Neural progenitor cell (in vitro differentiated cells): Measurements from ENCODE around the gene CORO7. TPM values are rescaled to one million over a fixed set of nuclear protein-coding genes. Genes with fewer than 3 reads are reported as not detected.
A peak's percentile ranks its signal among the peaks of the same experiment; 100 is the strongest.

Experiments used
- DNase-seq: peaks from one replicate; pipeline ENCODE4 v3.0.0-alpha.2; 2016; ENCODE audit warnings: low spot score
- H2AFZ ChIP-seq: fragments of 200-600 bp; sonication (generic); replicated peaks from 2 replicates; pipeline ENCODE4 v1.6.1; 2016; ENCODE audit warnings: antibody characterized with exemption
- H3F3A ChIP-seq: fragments of 200-600 bp; sonication (generic); 2 replicates; pipeline ENCODE4 v1.6.1; 2016; ENCODE audit warnings: antibody characterized with exemption, low read depth
- H3K27ac ChIP-seq: fragments of 200-600 bp; sonication (generic); 2 replicates; pipeline ENCODE4 v1.5.1; 2016; ENCODE audit warnings: mild to moderate bottlenecking
- H3K27me3 ChIP-seq: fragments of 200-600 bp; sonication (generic); 2 replicates; pipeline ENCODE4 v1.6.1; 2016; ENCODE audit warnings: mild to moderate bottlenecking, moderate library complexity
- H3K36me3 ChIP-seq: fragments of 200-600 bp; sonication (generic); 2 replicates; pipeline ENCODE4 v1.5.1; 2016
- H3K4me1 ChIP-seq: fragments of 200-600 bp; sonication (generic); 2 replicates; pipeline ENCODE4 v1.6.1; 2016; ENCODE audit warnings: mixed run types
- H3K4me2 ChIP-seq: fragments of 200-600 bp; sonication (generic); 2 replicates; pipeline ENCODE4 v1.6.1; 2016
- H3K4me3 ChIP-seq: fragments of 200-600 bp; sonication (generic); 2 replicates; pipeline ENCODE4 v1.5.1; 2016
- H3K79me2 ChIP-seq: fragments of 200-600 bp; sonication (generic); 2 replicates; pipeline ENCODE4 v1.6.1; 2016; ENCODE audit warnings: low read depth
- H3K9ac ChIP-seq: fragments of 200-600 bp; sonication (generic); 2 replicates; pipeline ENCODE4 v1.6.1; 2016
- H3K9me3 ChIP-seq: fragments of 200-600 bp; sonication (generic); 2 replicates; pipeline ENCODE4 v1.5.1; 2016; ENCODE audit warnings: low read depth
- H4K20me1 ChIP-seq: fragments of 200-600 bp; sonication (generic); 2 replicates; pipeline ENCODE4 v1.6.1; 2016; ENCODE audit warnings: low read depth
- H3K27ac Mint-ChIP-seq: 3 replicates; pipeline ENCODE4 v1.8.0; 2021; ENCODE audit warnings: mixed read lengths
- H3K27me3 Mint-ChIP-seq: 2 replicates; pipeline ENCODE4 v1.8.0; 2022; ENCODE audit warnings: low read depth, mild to moderate bottlenecking, inconsistent platforms, moderate library complexity, mixed read lengths; ENCODE audit not compliant: insufficient read depth
- H3K36me3 Mint-ChIP-seq: 3 replicates; pipeline ENCODE4 v1.8.0; 2021; ENCODE audit warnings: mixed read lengths
- H3K4me1 Mint-ChIP-seq: 3 replicates; pipeline ENCODE4 v1.8.0; 2021; ENCODE audit warnings: mixed read lengths
- H3K4me3 Mint-ChIP-seq: 3 replicates; pipeline ENCODE4 v1.8.0; 2021; ENCODE audit warnings: mild to moderate bottlenecking, moderate library complexity, mixed read lengths
- H3K9me3 Mint-ChIP-seq: 3 replicates; pipeline ENCODE4 v1.8.0; 2020; ENCODE audit warnings: mixed read lengths
- EZH2 ChIP-seq: fragments of 200-600 bp; sonication (generic); IDR thresholded peaks from 2 replicates; pipeline ENCODE4 v1.6.1; 2017; ENCODE audit warnings: antibody characterized with exemption, mild to moderate bottlenecking, moderate library complexity
- EZH2phosphoT487 ChIP-seq: fragments of 200-600 bp; sonication (generic); IDR thresholded peaks from 2 replicates; pipeline ENCODE4 v1.6.1; 2017; ENCODE audit warnings: antibody characterized with exemption
- total RNA-seq: library from RNA; depleted of rRNA; stranded (reverse); fragments of >200 nt; gene quantifications from 2 replicates; pipeline ENCODE4 v1.2.3, GENCODE V29; 2015; ENCODE audit warnings: low replicate concordance
- TF ChIP-seq, protein P1 (sequence below): fragments of 200-600 bp; sonication (generic); IDR thresholded peaks from 2 replicates; pipeline ENCODE4 v1.5.1; 2017; ENCODE audit warnings: antibody characterized with exemption, mild to moderate bottlenecking

The CORO7 gene
- total RNA-seq, 1 donor from 2014 or later, result 6.8 TPM

- no peak for DNase-seq
- TF ChIP-seq EZH2phosphoT487 (no peak), EZH2 (no peak)
- TF ChIP-seq, protein P1, sequence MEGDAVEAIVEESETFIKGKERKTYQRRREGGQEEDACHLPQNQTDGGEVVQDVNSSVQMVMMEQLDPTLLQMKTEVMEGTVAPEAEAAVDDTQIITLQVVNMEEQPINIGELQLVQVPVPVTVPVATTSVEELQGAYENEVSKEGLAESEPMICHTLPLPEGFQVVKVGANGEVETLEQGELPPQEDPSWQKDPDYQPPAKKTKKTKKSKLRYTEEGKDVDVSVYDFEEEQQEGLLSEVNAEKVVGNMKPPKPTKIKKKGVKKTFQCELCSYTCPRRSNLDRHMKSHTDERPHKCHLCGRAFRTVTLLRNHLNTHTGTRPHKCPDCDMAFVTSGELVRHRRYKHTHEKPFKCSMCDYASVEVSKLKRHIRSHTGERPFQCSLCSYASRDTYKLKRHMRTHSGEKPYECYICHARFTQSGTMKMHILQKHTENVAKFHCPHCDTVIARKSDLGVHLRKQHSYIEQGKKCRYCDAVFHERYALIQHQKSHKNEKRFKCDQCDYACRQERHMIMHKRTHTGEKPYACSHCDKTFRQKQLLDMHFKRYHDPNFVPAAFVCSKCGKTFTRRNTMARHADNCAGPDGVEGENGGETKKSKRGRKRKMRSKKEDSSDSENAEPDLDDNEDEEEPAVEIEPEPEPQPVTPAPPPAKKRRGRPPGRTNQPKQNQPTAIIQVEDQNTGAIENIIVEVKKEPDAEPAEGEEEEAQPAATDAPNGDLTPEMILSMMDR, result no peak
- Histone ChIP-seq H3K9me3 (no peaks in the 10 kb centered on the region), H3K36me3 (no peaks in the 10 kb centered on the region), H3K4me1 (no peaks in the 10 kb centered on the region), H3K27ac (no peak overlapping the region), H3K27me3 (no peaks in the 10 kb centered on the region), H3F3A (peaks cover 5% of the 10 kb centered on the region), H3K79me2 (no peaks in the 10 kb centered on the region), H4K20me1 (peaks cover 3% of the 10 kb centered on the region), H2AFZ (no peak overlapping the region), H3K4me2 (no peak overlapping the region), H3K4me3 (no peak overlapping the region), H3K9ac (peak overlapping the region; percentile 35)
- H3K27ac Mint-ChIP-seq, result no peak overlapping the region
- H3K9me3 Mint-ChIP-seq, result no peaks in the 10 kb centered on the region
- H3K36me3 Mint-ChIP-seq, result no peaks in the 10 kb centered on the region
- H3K4me1 Mint-ChIP-seq, result peaks cover 16% of the 10 kb centered on the region
- no peaks in the 10 kb centered on the region for H3K27me3 Mint-ChIP-seq
- H3K4me3 Mint-ChIP-seq, result no peak overlapping the region
These were observed 5.9 kb downstream of the CORO7 start for GRCh38 chr16:4410335-4411075.

DNA sequence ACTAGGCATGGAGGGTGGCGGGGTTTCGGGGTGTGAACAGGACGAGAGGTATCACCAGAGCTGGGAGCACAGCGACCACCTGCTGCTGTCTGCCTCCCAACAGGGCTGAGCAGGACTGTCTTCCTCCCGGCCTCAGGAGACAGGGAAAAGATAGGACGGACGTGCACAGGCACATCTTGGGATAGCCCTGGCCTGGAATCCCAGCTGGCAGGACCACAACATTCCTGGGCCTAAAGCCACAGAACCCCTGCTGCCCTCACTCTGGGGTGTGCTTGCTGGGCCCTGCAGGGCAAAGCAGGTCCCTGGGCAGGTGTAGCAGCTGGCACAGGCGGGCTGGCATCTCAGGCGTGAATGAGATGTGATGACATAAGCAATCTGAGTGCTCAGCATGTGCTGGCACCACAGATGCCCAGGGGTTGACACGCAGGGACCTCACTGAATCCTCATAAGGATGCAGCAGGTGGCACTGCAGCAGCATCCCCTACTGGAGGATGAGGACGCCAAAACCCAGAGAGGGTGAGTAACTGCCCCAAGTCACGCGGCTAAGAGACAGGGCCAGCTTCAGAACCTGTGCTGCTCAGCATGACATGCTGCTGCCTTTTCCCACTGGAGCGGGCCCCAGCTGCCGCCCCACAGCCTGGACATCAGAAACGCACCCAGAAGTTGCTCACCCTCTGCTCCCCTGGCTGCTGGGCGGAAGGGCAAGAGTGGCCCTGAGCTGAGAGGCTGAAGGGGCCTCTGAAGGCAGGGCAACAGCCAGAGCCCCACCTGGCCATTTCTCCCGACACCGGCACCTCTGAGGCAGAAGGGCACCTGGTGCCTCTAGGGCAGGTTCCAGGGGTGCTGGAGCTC, 7.1 kb downstream of the CORO7 start:
- Mint-ChIP-seq H3K9me3 (no peaks in the 10 kb centered on the region), H3K4me3 (no peak overlapping the region), H3K36me3 (no peaks in the 10 kb centered on the region), H3K27ac (no peak overlapping the region), H3K27me3 (no peaks in the 10 kb centered on the region), H3K4me1 (peaks cover 10% of the 10 kb centered on the region)
- Histone ChIP-seq H3F3A (no peaks in the 10 kb centered on the region), H3K4me2 (no peak overlapping the region), H3K79me2 (no peaks in the 10 kb centered on the region), H3K27me3 (no peaks in the 10 kb centered on the region), H3K36me3 (no peaks in the 10 kb centered on the region), H3K4me1 (no peaks in the 10 kb centered on the region), H3K4me3 (no peak overlapping the region), H3K9me3 (no peaks in the 10 kb centered on the region), H2AFZ (no peak overlapping the region), H3K27ac (no peak overlapping the region), H3K9ac (no peak overlapping the region), H4K20me1 (peaks cover 4% of the 10 kb centered on the region)
- TF ChIP-seq, protein P1, result peak; percentile 25
- TF ChIP-seq EZH2phosphoT487 (no peak), EZH2 (no peak)
- no peak for DNase-seq

- peaks cover 10% of the 10 kb centered on the region for H3K4me1 Mint-ChIP-seq
- Histone ChIP-seq H3K79me2 (no peaks in the 10 kb centered on the region), H4K20me1 (peaks cover 4% of the 10 kb centered on the region)
These were observed 8.1 kb downstream of the CORO7 start for GRCh38 chr16:4408323-4408690.

More at GRCh38 chr16:4408323-4408690, 8.1 kb downstream of the CORO7 start:
- H3K4me2 ChIP-seq, result no peak overlapping the region
- Mint-ChIP-seq H3K36me3 (no peaks in the 10 kb centered on the region), H3K27me3 (no peaks in the 10 kb centered on the region), H3K27ac (no peak overlapping the region), H3K4me3 (no peak overlapping the region), H3K9me3 (no peaks in the 10 kb centered on the region)
- H3K27ac ChIP-seq, result no peak overlapping the region
- no peak overlapping the region for H3K9ac ChIP-seq
- no peak for DNase-seq
- no peaks in the 10 kb centered on the region for H3K36me3 ChIP-seq
- no peaks in the 10 kb centered on the region for H3K27me3 ChIP-seq
- no peak overlapping the region for H2AFZ ChIP-seq
- TF ChIP-seq EZH2 (no peak), EZH2phosphoT487 (no peak)
- TF ChIP-seq, protein P1, result no peak
- no peaks in the 10 kb centered on the region for H3F3A ChIP-seq
- no peaks in the 10 kb centered on the region for H3K4me1 ChIP-seq
- H3K9me3 ChIP-seq, result no peaks in the 10 kb centered on the region
- H3K4me3 ChIP-seq, result no peak overlapping the region
